PFSK-1 (cell line): ENCODE results near the gene IQGAP2.

Experiments
- FOXP2 ChIP-seq: optimal IDR thresholded peaks from 2 replicates; pipeline ENCODE3; 2011; ENCODE audit warnings: borderline replicate concordance, control low read depth, inconsistent platforms; ENCODE audit not compliant: insufficient read depth; ENCODE audit errors: extremely low read length, extremely low read depth
- POLR2AphosphoS5 ChIP-seq: IDR thresholded peaks from 2 replicates; pipeline ENCODE4 v1.6.1; 2012; ENCODE audit warnings: low read depth, mild to moderate bottlenecking, control low read depth, low read length, moderate library complexity
- REST ChIP-seq, 2 experiments: IDR thresholded peaks; 2 replicates each; pipeline versions ENCODE4 v1.6.1 to v1.8.0; 2011 to 2012; ENCODE audit warnings: low read depth in 2 of 2, low read length in 2 of 2, control low read depth in 1 of 2, inconsistent platforms in 1 of 2, mild to moderate bottlenecking in 1 of 2, moderate library complexity in 1 of 2; ENCODE audit not compliant: insufficient read depth in 1 of 2
- SIN3A ChIP-seq: IDR thresholded peaks from 2 replicates; pipeline ENCODE4 v1.6.1; 2012; ENCODE audit warnings: mild to moderate bottlenecking, low read length, moderate library complexity, borderline replicate concordance; ENCODE audit not compliant: insufficient read depth
- TAF1 ChIP-seq: IDR thresholded peaks from 2 replicates; pipeline ENCODE4 v1.6.1; 2012; ENCODE audit warnings: low read length, control low read depth, borderline replicate concordance; ENCODE audit not compliant: insufficient read depth

The IQGAP2 gene

GRCh38 chr5:76555114-76555513 is 152.0 kb downstream of the IQGAP2 start:
- no peak for TF ChIP-seq SIN3A
- TF ChIP-seq POLR2AphosphoS5 = no peak
- TF ChIP-seq REST (IDR thresholded peaks at IDR 0.05; ENCODE audit: insufficient read depth in 1 of 2, low read depth in 2 of 2, low read length in 2 of 2) = no peak
- no peak for TF ChIP-seq TAF1
- TF ChIP-seq FOXP2 = no peak

GRCh38 chr5:76555717-76556116 is 152.6 kb downstream of the IQGAP2 start:
- TF ChIP-seq SIN3A (no peak), POLR2AphosphoS5 (no peak), FOXP2 (no peak), REST (IDR thresholded peaks at IDR 0.05; ENCODE audit: insufficient read depth in 1 of 2, low read depth in 2 of 2, low read length in 2 of 2) (no peak), TAF1 (no peak)

GRCh38 chr5:76556511-76557221 is 153.6 kb downstream of the IQGAP2 start:
- TF ChIP-seq POLR2AphosphoS5 (no peak), FOXP2 (no peak), TAF1 (no peak), SIN3A (no peak), REST (IDR thresholded peaks at IDR 0.05; ENCODE audit: insufficient read depth in 1 of 2, low read depth in 2 of 2, low read length in 2 of 2) (no peak)

GRCh38 chr5:76560952-76561891 is 158.1 kb downstream of the IQGAP2 start:
- TF ChIP-seq TAF1 (no peak), FOXP2 (no peak), REST (IDR thresholded peaks at IDR 0.05; ENCODE audit: insufficient read depth in 1 of 2, low read depth in 2 of 2, low read length in 2 of 2) (no peak), POLR2AphosphoS5 (no peak), SIN3A (no peak)
